Glutamatergic neuron (in vitro differentiated cells): ENCODE data around the gene CAMTA1. TPM values are rescaled to one million over a fixed set of nuclear protein-coding genes. Genes with fewer than 3 reads are reported as not detected.

Source experiments
- DNase-seq: peaks from one replicate; pipeline ENCODE4 v3.0.0; 2022
- H3K27ac Mint-ChIP-seq: one replicate; pipeline ENCODE4 v1.8.0; 2020; ENCODE audit warnings: mild to moderate bottlenecking, mixed read lengths, inconsistent platforms; ENCODE audit not compliant: unreplicated experiment
- H3K27me3 Mint-ChIP-seq: one replicate; pipeline ENCODE4 v1.8.0; 2020; ENCODE audit warnings: mild to moderate bottlenecking, moderate library complexity, mixed read lengths, inconsistent platforms; ENCODE audit not compliant: unreplicated experiment
- H3K36me3 Mint-ChIP-seq: one replicate; pipeline ENCODE4 v1.8.0; 2020; ENCODE audit warnings: mild to moderate bottlenecking, mixed read lengths, inconsistent platforms; ENCODE audit not compliant: unreplicated experiment
- H3K4me1 Mint-ChIP-seq: one replicate; pipeline ENCODE4 v1.8.0; 2020; ENCODE audit warnings: mild to moderate bottlenecking, low read depth, mixed read lengths, inconsistent platforms; ENCODE audit not compliant: unreplicated experiment
- H3K4me3 Mint-ChIP-seq: one replicate; pipeline ENCODE4 v1.8.0; 2020; ENCODE audit warnings: mild to moderate bottlenecking, mixed read lengths, inconsistent platforms; ENCODE audit not compliant: unreplicated experiment
- H3K9me3 Mint-ChIP-seq: one replicate; pipeline ENCODE4 v1.8.0; 2020; ENCODE audit warnings: mild to moderate bottlenecking, moderate library complexity, mixed read lengths, inconsistent platforms; ENCODE audit not compliant: unreplicated experiment
- CTCF ChIP-seq: fragments of 200-600 bp; sonication (generic); IDR thresholded peaks from one replicate; pipeline ENCODE4 v1.5.0; 2021; ENCODE audit not compliant: partially characterized antibody, unreplicated experiment
- total RNA-seq: library from RNA; stranded (reverse); fragmentation: NEBNext Ultra II Directional; extraction: Animal tissue kit (Norgen Biotek cat#: 25700); gene quantifications from one replicate; pipeline ENCODE4 v1.2.1, GENCODE V29; 2021; ENCODE audit not compliant: unreplicated experiment

CAMTA1 gene
- total RNA-seq, 1 donor from 2014 or later = 77.2 TPM

GRCh38 chr1:7450838-7451237 lies 665.6 kb downstream of the CAMTA1 start:
- Mint-ChIP-seq H3K36me3 (no peaks in the 10 kb centered on the region), H3K4me1 (peaks cover 30% of the 10 kb centered on the region), H3K27me3 (no peaks in the 10 kb centered on the region), H3K27ac (no peak overlapping the region), H3K4me3 (no peak overlapping the region), H3K9me3 (peaks cover 1% of the 10 kb centered on the region)
- no peak for DNase-seq
- no peak for TF ChIP-seq CTCF

GRCh38 chr1:7453038-7453437 lies 667.8 kb downstream of the CAMTA1 start:
- no peak for DNase-seq
- peaks cover 34% of the 10 kb centered on the region for H3K4me1 Mint-ChIP-seq
- no peaks in the 10 kb centered on the region for H3K36me3 Mint-ChIP-seq
- TF ChIP-seq CTCF = no peak
- no peak overlapping the region for H3K27ac Mint-ChIP-seq
- no peaks in the 10 kb centered on the region for H3K27me3 Mint-ChIP-seq
- H3K9me3 Mint-ChIP-seq = no peaks in the 10 kb centered on the region
- H3K4me3 Mint-ChIP-seq = no peak overlapping the region

GRCh38 chr1:7454052-7454815 lies 669.0 kb downstream of the CAMTA1 start:
- peaks cover 37% of the 10 kb centered on the region for H3K4me1 Mint-ChIP-seq
- peak overlapping the region; percentile 28 for H3K27ac Mint-ChIP-seq
- DNase-seq = peak; percentile 71
- H3K9me3 Mint-ChIP-seq = no peaks in the 10 kb centered on the region
- peak; percentile 40 for TF ChIP-seq CTCF
- H3K27me3 Mint-ChIP-seq = no peaks in the 10 kb centered on the region
- no peak overlapping the region for H3K4me3 Mint-ChIP-seq
- H3K36me3 Mint-ChIP-seq = no peaks in the 10 kb centered on the region

GRCh38 chr1:7454895-7455784 lies 669.9 kb downstream of the CAMTA1 start:
- peak overlapping the region; percentile 15 for H3K4me3 Mint-ChIP-seq
- H3K9me3 Mint-ChIP-seq = no peaks in the 10 kb centered on the region
- H3K4me1 Mint-ChIP-seq = peaks cover 43% of the 10 kb centered on the region
- DNase-seq = no peak
- no peak for TF ChIP-seq CTCF
- no peaks in the 10 kb centered on the region for H3K36me3 Mint-ChIP-seq
- peak overlapping the region; percentile 43 for H3K27ac Mint-ChIP-seq
- no peaks in the 10 kb centered on the region for H3K27me3 Mint-ChIP-seq
